PC-9 (cell line): Measurements from ENCODE around the gene NBPF11.
"Not testable (repeated sequence)": the region's sequence is repeated elsewhere in the genome, so short reads cannot be mapped to it uniquely, and the experiment has no call there.

Experiments
- CTCF ChIP-seq: fragments of 200-600 bp; sonication (generic); conservative IDR thresholded peaks from 2 replicates; pipeline ENCODE4 v1.6.1; 2017; ENCODE audit warnings: mixed run types, antibody characterized with exemption, mild to moderate bottlenecking, moderate library complexity
- EZH2 ChIP-seq: fragments of 200-600 bp; sonication (generic); IDR thresholded peaks from 2 replicates; pipeline ENCODE4 v1.8.0; 2017; ENCODE audit warnings: antibody characterized with exemption, low read depth

- TF ChIP-seq CTCF, EZH2: not testable (repeated sequence)
Observed at GRCh38 chr1:148196949-148197348, 44.9 kb upstream of the NBPF11 start.
